GM21390 (cell line): Measurements from ENCODE around the gene RNF31.

ENCODE experiments used
- ATAC-seq: cut with Tn5 transposase; IDR thresholded peaks from one replicate; pipeline ENCODE4 v1.9.1; 2021; ENCODE audit not compliant: unreplicated experiment

RNF31 gene

DNA sequence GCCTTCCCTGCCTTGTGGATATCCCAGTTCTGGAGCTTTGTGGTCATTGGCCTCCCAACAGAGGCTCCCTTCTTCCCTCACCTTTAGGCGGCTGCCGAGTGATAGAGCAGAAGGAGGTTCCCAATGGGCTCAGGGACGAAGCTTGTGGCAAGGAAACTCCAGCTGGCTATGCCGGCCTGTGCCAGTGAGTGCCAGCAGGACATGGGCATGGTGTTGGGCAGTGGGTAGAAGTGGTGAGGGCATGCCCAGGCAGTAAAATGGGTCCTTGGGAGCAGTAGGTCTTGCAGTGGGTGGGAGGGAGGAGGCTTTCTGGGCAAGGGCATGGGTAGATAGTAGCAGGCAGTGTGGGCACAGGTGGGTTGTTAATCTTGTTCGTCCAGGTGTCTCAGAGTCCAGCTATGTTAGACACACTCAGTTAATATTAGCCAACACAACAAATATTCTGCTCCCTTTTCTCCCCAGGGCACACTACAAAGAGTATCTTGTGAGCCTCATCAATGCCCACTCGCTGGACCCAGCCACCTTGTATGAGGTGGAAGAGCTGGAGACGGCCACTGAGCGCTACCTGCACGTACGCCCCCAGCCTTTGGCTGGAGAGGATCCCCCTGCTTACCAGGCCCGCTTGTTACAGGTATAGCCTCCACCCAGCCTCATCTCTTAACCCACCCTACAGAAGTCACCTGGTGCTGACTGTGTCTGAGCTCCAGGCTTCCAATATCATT lies 12.6 kb downstream of the RNF31 start:
- ATAC-seq, result no peak

DNA sequence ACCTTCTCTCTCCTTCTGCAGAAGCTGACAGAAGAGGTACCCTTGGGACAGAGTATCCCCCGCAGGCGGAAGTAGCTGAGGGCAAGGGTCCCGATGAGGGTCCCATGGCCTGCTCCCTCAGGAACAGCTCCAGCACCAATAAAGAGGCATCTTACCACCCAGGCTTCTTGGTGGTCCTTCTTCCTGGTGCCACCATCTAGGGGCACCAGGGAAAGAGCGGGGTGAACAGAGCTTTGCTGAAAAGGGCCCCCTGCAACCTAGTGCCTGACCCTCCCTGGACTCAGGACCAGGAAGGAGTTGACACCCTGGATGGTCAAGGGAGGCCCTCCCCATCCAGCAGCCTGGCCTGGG lies 13.2 kb downstream of the RNF31 start:
- no peak for ATAC-seq

DNA sequence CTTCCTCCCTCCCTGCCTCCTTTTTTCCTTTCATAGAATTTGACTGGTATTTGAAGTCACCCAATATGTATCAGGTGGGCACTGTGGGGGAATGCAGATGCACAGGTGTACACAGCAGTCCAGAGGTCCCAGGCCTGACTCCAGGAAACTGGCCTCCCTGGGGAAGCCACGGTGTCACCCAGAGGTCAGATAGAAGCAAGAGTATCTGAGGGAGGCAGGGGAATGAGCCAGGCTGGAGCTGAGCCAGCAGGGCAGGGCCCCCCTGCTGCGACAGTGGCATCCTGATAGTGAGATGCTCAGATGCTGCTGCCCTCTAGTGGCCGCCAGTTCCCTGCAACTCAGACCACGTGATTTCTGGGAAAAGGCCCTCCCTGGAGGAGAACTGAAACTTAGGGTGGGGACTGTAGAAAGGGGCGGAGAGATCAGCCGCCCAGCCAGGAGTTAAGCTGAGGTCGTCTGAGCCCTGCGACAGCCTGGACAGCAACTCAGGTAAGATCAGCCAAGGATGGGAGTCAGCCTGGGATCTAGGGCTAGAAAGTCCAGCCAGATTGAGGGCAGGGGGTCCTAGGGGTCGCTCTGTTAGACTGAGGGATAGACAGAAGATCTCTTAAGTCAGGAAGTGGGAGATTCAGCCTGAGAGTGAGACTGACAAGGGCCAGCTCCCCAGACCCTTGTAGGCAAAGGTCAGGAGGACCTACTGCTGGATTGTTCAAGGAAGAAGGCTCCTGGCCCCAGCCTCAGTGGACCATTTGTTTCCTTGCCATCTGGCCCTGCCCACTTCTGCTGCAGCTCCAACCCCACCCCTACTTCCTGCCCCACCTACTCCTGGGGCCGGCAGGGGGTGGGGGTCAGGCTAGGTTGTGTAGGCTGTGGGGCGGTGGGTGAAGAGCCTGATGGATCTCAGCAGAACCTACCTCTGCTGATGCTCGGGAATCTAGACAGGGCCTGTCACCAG lies 13.8 kb downstream of the RNF31 start, which contains the start of gene IRF9:
TSS of gene IRF9 (plus strand) at position 416 of the 955 bp plus-strand sequence. CDS start 880 bp downstream, outside the sequence.
- ATAC-seq, result peak; percentile 79

DNA sequence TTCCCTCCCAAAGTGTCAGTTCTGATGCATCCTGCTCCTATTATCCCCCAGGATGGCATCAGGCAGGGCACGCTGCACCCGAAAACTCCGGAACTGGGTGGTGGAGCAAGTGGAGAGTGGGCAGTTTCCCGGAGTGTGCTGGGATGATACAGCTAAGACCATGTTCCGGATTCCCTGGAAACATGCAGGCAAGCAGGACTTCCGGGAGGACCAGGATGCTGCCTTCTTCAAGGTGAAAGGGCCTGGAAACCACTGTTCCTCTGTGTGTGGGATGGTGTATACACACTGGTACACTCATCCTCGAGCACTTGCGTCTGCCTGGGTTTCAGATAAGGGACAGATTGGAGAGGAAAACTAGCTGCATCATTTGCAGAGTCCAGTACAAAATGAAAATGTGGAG lies 14.8 kb downstream of the RNF31 start:
- no peak for ATAC-seq

DNA sequence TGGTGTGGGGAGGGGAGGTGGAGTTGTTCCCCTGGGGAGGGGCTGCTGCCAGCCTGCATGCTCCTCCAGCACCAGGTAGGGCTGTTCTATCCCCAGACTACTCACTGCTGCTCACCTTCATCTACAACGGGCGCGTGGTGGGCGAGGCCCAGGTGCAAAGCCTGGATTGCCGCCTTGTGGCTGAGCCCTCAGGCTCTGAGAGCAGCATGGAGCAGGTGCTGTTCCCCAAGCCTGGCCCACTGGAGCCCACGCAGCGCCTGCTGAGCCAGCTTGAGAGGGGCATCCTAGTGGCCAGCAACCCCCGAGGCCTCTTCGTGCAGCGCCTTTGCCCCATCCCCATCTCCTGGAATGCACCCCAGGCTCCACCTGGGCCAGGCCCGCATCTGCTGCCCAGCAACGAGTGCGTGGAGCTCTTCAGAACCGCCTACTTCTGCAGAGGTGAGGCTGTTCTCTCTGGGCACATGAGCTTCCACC lies 17.3 kb downstream of the RNF31 start:
- no peak for ATAC-seq

DNA sequence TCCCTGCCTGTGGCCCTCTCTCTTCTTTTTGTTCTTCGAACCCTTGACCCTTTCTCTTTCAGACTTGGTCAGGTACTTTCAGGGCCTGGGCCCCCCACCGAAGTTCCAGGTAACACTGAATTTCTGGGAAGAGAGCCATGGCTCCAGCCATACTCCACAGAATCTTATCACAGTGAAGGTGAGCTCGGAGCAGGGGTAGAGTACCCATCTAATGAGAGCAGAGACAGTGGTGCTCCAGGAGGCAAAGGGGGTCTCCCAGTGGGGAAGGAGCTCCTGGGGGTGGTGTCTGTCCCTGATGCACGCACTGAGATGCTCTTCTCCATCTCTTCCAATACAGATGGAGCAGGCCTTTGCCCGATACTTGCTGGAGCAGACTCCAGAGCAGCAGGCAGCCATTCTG lies 18.5 kb downstream of the RNF31 start:
- no peak for ATAC-seq

DNA sequence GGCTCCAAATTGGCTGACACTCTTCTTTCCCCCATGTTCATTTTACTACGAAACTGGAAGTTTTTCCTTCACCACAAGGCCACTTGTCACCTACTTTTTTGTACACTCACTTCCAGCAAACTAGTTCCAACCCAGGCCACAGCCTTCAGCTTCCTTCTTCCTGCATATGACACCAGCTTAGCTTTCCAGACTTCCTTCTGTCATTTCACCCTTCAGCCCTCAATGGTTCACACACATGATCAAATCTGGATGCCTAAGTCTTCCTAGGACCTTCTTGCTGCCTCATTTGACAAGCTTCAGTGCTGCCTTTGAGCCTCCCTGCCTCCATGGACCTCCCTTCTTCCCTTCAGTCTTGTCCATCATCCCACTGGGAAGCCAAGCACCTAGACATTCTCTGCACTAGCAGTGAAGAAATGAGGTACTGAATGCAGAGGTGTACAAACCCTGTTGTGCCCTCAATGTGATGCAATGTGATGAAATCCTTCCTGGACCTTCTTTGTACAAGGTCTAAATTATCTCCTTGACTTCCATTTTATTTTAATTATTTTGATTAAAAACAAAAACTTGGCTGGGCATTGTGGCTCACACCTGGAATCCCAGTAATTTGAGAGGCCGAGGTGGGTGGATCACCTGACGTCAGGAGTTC lies 20.3 kb downstream of the RNF31 start:
- no peak for ATAC-seq

DNA sequence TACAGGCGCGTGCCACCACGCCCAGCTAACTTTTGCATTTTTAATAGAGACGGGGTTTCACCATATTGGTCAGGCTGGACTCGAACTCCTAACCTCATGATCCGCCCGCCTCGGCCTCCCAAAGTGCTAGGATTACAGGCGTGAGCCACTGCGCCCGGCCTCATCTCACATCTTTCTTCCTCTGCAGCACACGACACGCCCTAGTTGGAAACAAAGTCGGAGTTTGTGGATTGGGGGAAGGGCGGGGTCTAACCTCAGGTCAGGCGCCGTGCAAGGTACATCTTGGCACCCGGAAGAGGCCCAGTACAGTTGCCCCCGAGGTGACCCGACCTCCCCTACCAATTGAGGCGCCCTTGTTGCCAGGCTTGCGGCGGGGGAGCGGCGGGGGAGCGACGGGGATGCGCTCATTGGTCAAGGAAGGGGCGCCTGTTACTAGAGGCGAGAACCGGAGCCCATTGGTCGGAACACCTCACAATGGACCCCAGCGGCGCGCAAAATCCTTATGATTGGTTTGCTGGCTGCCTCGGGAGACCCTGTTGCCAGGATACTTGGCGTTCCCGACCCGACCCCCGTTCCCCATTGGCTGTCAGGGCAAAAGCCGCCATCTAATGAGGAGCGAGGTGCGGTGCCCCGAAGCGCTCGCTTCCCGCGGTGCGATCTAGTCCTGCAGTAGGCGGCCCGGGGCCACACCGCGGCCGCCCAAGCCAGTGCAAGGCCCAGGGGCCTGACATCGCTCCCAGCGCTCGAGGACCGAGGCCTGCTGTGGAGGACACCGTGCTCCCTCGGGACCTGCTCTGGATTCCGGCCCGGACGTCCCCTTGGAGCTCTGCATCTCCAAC lies 24.3 kb downstream of the RNF31 start, which contains the start of gene REC8:
TSS of gene REC8 (plus strand) at position 659 of the 839 bp plus-strand sequence. CDS start 473 bp downstream, outside the sequence.
- peak; percentile 84 for ATAC-seq

DNA sequence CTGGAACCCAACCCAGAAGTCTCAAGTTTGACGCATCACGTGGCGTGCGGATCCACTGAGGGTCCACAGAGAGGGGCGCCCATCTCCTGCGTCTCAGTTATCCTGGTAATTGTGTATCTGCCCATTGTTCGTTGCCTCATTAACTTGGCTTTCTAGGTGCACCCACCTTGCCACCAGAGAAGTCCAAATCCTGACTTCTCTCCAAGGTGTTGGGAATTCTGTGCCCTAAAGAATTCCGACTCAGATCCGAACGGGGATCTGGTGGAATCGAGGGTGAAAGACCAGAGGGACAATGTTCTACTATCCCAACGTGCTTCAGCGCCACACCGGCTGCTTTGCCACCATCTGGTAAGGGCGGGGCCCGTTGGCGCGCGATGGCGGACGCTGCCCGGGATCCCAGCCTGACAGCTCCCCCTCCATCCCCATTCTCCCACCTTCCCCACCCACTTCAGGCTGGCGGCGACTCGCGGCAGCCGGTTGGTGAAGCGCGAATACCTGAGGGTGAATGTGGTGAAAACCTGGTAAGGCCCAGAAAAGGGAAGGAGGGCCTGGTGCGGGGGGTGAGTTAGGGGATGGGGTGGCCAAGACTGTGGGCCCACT lies 25.1 kb downstream of the RNF31 start:
- no peak for ATAC-seq

DNA sequence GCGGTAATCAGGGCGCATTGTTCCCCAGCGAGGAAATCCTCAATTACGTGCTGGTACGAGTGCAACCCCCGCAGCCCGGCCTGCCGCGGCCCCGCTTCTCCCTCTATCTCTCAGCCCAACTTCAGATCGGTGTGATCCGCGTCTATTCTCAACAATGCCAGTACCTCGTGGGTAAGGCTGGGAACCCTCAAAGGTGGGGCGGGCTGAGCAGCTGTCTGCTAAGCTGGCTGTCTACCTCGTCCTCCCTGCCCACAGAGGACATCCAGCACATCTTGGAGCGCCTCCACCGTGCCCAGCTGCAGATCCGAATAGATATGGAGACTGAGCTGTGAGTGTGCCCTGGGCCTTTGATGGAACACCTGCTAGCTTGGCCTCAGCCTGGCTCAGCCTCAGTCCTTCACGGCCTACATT lies 25.6 kb downstream of the RNF31 start:
- ATAC-seq, result no peak

DNA sequence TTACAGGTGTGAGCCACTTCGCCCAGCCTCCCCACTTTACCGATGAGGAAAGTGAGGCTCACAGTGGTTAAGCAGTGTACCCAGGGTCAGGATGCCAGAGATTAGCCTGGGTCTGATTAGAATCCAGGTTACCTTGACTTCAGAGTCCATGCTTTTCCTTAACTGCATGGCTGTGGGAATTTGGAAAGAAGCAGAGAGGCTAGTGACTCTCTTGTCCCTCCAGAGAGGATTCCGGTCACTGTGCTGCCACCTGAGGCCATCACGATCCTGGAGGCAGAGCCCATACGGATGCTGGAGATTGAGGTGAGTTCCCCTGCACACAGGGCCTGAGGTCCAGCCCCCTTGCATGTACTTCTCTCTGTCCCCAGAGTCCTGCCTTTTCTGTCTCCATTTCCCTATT lies 29.3 kb downstream of the RNF31 start:
- no peak for ATAC-seq

DNA sequence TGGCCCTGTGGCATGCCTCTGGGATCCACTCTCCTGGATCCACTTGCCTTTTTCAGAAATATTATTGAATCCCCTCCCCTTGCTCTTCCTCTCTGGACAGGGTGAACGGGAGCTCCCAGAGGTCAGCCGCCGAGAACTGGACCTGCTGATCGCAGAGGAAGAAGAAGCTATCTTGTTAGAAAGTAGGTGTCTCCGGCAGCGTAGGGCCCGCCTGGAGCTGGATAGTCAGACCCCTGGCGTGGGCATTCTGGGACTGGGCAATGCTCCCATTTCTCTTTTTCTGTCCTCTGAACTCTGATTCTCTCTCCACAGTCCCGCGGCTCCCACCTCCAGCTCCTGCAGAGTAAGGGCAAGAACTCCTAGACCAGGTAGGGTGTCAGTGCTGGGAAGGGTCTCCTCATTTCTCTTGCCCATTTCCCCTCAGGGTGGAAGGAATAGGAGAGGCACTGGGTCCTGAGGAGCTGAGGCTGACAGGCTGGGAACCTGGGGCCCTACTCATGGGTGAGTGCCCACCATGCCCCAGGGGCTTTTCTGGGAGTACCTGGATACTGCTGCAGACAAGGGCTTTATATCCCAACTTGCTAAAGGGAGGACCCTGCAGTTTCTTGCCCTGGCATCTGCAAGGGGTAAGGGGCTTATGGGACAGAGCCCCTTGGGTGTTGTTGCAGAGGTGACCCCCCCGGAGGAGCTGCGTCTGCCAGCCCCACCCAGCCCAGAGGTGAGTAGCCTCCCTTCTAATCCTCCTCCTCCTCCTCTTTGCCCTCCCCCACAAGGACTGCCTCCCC lies 29.9 kb downstream of the RNF31 start:
- no peak for ATAC-seq

DNA sequence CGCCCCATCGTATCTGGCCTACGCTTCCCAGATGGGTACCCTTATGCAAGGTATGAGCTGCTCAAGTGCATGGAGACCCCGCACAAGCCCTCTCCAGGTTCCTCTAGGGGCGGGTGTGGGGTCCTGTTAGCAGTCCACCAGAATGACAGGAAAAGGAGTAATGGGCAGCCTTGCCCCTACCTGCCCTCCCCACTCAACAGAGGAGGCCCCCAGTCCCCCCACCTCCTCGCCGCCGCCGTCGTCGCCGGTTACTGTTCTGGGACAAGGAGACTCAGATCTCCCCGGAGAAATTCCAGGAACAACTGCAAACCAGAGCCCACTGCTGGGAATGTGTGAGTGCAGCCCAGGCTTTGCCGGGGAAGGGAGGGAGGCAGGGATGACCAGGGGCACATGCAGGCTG lies 30.6 kb downstream of the RNF31 start:
- no peak for ATAC-seq

DNA sequence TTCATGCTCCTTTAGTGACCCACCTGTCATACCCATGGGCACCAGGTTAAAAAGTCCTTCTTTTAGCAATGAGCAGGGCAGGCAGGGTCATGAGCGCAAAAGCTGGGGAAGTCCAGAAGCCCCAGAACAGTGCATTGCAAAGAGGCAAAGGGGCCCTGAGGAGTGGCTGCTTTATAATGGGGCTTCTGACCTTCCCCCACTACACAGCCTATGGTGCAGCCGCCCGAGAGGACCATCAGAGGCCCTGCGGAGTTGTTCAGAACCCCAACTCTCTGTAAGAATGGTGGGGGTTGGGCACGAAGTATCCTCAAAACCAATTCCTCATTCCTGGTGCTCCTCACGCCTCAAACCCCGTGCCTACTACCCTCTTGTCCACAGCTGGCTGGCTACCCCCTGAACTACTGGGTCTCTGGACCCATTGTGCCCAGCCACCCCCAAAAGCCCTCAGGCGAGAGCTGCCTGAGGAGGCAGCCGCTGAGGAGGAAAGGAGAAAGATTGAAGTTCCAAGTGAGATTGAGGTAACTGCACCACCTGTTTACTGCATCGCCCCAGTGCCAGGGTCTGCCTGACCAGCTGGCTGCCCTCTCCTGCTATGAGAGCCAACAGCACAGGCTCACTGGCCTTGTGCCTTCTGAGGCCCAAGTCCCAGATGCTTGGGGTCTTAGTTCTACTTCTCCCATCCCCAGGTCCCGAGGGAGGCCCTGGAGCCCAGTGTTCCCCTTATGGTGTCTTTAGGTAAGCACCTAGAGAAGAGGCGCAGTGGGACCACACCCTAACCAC lies 31.3 kb downstream of the RNF31 start:
- ATAC-seq, result no peak

DNA sequence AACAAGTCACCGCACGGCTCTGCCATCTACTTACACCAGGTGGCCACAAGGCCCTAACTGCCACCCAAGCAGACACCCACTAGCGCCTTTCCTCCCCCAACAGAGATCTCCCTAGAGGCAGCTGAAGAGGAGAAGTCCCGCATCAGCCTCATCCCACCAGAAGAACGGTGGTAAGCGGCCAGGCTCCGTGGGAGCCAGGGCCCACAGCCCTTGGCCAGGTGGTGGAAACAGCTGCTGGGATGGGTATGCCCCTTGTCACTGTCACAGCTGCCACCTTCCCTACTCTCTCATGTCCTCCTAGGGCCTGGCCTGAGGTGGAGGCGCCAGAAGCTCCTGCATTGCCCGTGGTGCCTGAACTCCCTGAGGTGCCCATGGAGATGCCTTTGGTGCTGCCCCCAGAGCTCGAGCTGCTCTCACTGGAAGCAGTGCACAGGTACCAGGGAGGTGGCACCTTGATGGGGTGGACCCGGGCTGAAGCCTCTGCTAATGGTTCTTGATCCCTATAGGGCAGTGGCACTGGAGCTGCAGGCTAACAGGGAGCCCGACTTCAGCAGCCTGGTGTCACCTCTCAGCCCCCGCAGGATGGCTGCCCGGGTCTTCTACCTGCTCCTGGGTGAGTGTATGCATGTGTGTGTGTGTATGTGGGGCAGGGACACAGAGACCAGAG lies 32.1 kb downstream of the RNF31 start:
- no peak for ATAC-seq

DNA sequence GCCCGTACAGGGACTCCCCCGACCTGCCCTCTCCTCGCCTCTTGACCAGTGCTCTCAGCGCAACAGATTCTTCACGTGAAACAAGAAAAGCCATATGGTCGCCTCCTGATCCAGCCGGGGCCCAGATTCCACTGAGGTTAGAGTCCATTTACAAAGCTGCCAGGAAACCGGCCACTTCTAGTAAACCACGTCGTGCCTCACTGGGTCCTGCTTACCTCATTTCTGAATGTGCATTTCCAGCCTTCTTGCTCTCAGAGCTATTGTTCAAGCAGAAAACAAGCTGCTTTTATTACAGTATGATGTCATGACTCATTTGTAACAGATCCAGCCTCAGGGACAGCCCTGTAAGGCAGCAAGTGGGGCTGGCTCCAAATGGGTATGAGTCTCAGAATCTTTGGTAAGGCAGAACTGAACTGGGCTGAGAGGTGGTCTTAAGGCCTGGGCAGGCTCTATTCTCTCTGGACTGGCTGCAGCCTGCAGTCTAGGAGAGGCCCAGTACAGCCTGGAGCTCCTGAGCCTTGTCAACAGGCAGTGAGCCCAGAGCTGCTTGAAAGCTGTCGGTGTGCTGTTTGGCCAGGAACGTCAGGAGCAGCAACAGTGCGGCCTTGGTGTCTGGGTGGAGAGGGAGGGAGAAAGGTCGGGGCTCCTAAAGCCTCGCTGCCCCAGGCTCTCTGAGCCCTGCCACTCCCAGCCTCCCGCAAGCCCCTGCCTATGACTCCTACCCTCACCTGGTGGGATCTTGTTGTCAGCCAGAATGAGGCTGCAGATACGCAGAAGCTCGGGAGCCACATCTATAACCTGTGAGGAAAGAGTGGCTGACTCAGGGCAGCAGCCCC lies 32.9 kb downstream of the RNF31 start:
- ATAC-seq, result no peak
